ENCODE measurements around the gene CDK13.
"Not testable (repeated sequence)": the region's sequence is repeated elsewhere in the genome, so short reads cannot be mapped to it uniquely, and the experiment has no call there.

Gene CDK13

DNA sequence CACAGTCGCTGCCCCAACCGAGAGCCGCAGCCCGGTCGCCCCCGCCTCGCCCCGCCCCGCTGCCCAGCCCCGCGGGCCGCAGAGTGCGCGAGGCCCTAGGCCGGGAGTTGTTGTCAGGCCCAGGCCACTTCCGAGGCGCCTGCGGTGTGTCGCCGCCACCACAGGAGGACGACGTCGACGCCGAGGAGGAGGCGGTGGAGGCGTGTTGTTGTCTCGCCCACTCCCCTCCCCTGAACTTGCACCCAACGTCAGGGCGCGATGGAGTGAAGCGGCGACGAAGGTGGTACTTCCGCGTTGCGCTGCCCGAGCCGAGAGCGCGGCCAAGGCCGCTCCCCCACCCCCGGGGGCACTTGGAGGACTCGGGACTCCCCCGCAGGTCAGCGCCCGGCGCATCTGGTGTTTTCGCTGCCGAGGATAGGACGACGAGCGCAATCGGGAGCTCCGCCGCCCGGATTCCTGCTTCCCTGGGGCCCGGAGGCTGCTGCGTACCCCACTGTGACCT is at the start of gene CDK13:
Gene CDK13 (plus strand): TSS at position 286 of the 502 bp plus-strand sequence. CDS start 386 bp downstream, outside the sequence.
- peak; percentile 81 for DNase-seq

- no peak for DNase-seq
Observed at GRCh38 chr7:39904077-39904486, 46.0 kb upstream of the CDK13 start.

- DNase-seq: no peak
Observed at GRCh38 chr7:39908141-39908540, 41.9 kb upstream of the CDK13 start.

- no peak for DNase-seq
Observed at GRCh38 chr7:39908973-39909372, 41.1 kb upstream of the CDK13 start.

GRCh38 chr7:39909526-39909925 is 40.5 kb upstream of the CDK13 start:
- no peak for DNase-seq

DNA sequence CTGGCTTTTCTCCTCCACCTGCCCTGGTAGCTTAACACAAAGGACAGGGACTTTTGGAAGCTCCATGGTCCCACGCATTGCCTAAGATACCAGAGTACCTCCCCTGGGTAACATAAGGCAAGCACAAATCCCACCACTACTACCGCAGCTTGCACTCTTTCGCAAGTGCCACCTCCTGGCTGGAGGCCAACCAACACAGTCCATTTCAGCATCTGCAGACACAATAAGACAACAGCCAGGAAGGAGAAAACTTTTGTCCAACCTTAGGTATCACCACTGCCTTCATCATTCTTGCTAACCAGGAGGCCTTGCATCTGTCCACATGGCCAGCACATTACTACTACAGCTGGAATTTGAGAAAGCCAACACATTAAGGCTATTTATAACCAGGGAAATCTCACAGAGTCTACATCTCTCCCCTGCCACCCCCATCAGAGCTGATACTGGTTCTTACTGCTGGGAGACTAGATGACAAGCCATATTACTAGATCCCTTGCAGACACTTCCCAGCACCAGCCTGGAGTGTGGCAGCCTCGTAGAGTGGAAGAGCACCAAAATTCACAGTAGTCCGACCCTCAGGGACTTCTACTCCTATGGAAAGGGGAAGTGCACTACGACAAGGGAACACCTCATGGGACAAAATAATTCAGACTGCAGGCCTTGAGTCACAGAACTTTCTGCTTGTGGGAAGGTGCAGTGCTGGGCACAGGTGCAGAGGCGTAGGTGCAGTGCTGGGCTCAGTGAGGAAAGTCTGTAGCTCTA is 39.8 kb upstream of the CDK13 start:
- no peak for DNase-seq

GRCh38 chr7:39911167-39911566 is 38.9 kb upstream of the CDK13 start:
- DNase-seq: no peak

GRCh38 chr7:39915847-39916246 is 34.2 kb upstream of the CDK13 start:
- not testable (repeated sequence) for DNase-seq

GRCh38 chr7:39919646-39920045 is 30.4 kb upstream of the CDK13 start:
- no peak for DNase-seq

GRCh38 chr7:39921506-39922175 is 28.4 kb upstream of the CDK13 start:
- no peak for DNase-seq

GRCh38 chr7:39922580-39922979 is 27.5 kb upstream of the CDK13 start:
- no peak for DNase-seq

- no peak for DNase-seq
Observed at GRCh38 chr7:39923091-39923490, 27.0 kb upstream of the CDK13 start.

GRCh38 chr7:39924122-39924521 is 25.9 kb upstream of the CDK13 start:
- DNase-seq: no peak

DNA sequence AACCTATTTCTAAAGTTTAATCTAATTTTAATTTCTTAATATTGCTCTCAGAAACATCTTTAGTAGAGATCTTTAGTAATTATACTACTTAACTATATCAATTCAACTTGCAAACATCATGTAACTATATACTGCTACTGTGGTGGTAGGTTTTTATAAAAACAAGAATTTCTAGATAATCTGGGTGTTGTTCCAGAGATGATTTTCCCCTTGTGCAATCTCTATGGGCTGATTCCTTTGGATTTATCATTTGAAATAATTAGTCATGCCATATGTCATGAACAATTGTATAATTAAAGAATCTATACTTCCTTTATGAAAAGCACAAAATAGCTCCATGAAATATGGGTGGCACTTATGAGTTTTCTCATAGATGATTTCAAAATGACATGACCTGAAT is 23.9 kb upstream of the CDK13 start:
- DNase-seq: no peak

- DNase-seq: no peak
Observed at GRCh38 chr7:39927018-39927417, 23.0 kb upstream of the CDK13 start.

GRCh38 chr7:39934132-39934531 is 15.9 kb upstream of the CDK13 start:
- DNase-seq: no peak

- no peak for DNase-seq
Observed at GRCh38 chr7:39936761-39937160, 13.3 kb upstream of the CDK13 start.

- no peak for DNase-seq
Observed at GRCh38 chr7:39937366-39938153, 12.5 kb upstream of the CDK13 start.

DNA sequence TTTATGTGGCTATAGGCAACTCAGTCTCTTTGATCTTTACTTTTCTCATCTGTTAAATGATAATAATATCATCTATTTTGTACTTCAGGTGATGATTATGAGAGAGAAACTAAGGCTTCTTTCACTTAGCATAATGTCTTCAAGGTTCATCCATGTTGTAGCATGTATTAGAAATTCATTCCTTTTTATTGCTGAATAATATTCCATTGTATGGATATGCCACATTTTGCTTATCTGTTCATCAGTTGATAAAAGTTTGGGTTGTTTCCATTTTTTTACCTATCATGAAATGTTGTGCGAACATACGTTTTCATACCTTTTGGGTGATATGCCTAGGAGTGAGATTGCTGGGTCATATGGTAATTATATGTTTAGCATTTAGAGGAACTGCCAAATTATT is 7.2 kb upstream of the CDK13 start:
- no peak for DNase-seq

DNA sequence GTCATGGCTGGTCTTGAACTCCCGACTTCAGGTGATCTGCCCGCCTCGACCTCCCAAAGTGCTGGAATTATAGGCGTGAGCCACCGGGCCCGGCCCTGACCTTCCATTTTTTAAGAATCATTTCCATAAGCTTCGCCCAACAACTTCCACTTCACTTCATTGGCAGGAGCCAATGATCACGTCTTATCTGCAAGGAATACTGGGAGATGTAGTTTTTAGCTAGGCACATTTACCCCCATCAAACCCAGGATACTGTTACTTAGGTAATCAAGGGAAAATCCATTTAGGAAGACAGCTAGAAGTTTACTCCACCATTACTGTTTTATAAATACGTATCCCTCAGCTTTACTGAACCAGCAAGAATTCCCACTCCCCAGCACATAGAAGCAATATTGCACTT is 3.4 kb upstream of the CDK13 start:
- DNase-seq: no peak

- DNase-seq: no peak
Observed at GRCh38 chr7:39948375-39948955, 1.6 kb upstream of the CDK13 start.

GRCh38 chr7:39948956-39949928 is 814 bp upstream of the CDK13 start:
- peak; percentile 98 for DNase-seq
